HG03520 (cell line): Measurements from ENCODE around the gene AGMO.

Source experiments
- ATAC-seq: cut with Tn5 transposase; IDR thresholded peaks from one replicate; pipeline ENCODE4 v1.9.1; 2021; ENCODE audit warnings: mild to moderate bottlenecking, moderate library complexity; ENCODE audit not compliant: unreplicated experiment

The AGMO gene

DNA sequence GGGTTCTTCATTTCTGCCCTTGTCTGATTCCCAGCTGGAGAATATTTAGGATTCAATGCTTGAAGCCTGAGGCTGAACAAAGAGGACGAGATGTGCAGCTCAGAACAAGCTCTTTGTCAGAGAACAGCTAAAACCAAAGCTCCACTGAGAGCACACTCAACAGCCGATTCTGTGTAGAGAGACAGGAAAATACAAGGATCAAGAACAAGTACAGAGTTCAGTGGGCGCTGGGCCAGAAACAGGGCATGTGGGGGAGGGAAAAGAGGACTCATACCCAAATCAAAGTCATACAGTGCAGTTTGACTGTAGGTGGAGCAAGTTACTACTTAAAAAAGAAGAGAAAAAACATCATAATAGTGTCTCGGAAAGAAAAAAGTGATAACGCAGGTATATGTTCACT is at the start of gene AGMO:
AGMO (minus strand) TSS at position 181 of the 400 bp plus-strand sequence.
- no peak for ATAC-seq

DNA sequence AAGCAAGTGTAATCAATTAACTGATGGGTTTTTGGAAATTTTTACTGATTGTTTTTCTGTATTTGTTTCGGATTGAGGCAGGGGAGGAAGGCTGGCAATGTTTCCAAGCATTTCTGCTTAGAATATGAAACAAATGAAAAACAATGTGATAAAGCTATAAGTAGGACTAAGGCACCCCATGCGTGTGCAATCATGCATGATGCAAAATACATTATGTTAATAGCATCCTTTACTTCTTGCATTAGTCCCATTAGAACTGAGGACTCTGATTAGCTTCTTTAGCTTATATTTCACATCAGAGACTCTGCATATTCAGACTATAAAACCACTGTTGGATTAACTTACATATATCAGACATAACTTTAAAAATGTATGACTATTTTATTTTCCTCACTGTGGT is 48.7 kb upstream of the AGMO start:
- no peak for ATAC-seq

DNA sequence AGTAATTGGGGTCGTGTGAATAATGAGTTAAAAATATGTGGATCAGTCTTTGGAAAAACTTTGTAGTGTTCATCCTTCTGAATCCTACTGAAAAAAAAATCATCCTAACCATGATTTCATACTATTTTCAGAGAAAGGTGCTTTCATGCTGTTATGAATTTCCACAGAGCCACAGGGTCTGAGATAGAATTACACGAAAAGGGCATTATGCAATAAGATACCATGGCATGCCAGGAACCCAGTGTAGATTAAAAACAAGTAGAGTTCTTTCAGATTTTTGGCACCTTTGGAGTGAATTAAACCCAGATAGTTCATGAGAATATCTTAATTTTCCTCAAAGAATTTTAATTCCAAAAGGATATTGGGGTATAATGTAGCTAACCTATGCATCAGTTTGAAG is 47.5 kb upstream of the AGMO start:
- ATAC-seq, result no peak

DNA sequence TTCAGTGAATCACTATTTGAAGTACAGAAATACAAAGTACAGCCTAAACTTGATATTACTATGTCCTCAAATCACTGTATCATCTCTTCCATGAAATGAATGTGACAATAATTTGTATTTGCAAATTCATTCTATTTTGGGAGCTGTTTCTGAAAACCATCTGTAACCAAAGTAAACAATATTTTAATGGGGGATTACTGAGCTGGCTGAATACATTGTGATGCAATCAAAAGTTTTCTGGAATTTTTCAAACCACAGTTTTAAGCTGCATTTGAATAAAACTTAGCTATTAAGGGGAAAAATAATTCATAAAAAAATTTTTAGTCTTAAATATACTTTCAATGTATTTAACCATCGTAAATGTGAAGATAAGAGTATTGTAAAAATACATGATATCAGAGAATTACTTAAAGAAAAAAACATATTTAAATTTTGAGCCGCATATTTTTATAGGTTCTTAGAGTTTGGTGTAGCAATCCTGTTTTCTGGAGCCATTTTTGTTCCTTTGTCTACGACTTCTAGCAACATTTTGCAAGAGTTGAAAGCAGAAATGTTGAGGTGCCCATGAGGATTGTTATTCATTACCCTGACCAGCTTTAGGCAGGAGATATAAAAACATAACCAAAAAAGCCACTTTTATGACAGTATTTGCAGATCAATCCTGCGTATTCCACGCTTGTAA is 45.9 kb upstream of the AGMO start:
- no peak for ATAC-seq

DNA sequence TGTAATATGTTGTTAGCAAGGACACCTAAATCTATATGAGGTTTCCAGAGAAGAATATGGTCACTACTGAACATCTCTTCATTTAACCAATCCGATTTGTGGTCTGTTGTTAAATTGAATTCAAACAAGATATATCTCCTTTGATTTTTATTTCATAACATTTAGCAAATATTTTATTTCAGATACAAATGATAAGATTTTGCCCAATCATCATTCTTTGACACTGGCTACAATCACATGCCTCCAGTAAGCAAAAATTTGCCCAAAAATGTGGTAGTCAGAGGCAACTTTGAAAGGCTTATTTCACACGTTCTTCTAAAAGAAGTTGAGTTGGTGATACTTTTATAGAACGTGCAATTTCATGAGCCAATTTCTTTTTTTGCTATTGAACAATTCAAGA is 44.7 kb upstream of the AGMO start:
- no peak for ATAC-seq

DNA sequence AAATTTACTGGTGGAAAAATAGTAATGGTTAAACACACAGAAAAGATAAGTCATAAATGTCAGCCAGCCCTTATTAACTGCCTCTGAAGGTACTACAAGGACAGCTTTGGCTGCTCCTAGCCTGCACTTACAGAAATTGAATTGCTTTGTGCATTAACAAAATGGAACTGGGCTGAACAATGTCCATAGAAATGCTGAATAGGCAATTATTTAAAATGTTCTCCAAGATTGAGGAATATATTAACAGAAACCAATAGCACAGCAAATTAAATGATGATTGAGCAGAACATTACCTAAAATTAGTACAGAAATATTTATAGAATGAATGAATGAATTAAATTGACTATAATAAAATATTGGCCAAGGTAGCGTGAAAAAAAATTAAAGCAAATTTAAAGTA is 42.4 kb upstream of the AGMO start:
- ATAC-seq, result no peak

DNA sequence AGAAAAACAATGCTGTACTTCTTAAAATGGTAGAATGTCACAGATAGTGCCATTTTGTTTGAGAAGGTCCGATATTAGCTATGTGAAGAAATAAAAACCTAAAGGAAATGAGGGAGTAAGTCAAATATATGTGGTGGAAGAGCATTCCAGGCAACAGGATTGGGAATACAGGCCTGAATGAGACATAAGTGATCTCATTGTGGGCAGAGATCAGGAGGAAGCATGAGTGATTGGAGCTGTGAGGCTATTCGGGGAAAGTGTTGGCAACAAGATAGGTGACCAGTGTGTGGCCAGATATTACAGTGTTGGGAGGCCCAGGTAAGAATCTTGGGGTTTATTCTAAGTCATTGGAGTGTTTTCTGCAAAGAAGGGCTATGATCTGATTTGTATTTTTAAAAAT is 41.3 kb upstream of the AGMO start:
- ATAC-seq, result no peak

DNA sequence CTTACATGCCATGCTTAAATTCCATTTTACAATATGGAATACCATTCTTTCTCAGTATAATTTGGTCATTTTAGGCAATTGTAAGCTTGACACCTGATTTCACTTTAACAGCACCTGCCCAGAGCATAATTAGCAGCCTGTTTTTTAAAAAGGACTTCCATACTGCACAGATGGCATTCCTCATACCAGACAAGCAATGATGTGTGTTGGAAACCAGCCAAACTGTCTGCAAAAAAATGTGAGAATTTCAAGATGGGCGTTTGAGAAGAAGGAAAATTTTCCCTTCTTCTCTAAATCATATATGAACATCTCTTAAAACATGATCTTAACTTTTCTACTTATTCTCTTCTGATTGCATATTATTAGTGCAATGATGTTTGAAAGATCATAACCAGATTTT is 40.4 kb upstream of the AGMO start:
- ATAC-seq, result no peak

DNA sequence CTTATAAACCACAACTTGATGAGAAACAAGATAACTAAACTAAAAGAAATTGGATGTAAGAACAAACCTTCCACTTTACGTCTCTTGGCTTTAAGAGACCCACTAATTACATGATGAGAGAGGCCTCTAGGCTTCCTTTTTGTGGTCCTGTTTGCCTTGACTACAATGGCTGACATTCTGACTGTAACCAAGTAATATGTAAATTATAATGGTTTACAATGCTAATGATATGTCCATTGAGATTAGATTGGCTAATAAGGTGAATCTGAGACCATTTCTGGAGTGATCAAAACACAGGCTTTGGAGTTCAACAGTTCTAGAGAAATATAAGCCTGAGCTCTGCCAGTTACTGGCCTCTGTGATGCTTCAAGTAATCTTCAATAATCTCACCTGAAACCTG is 39.4 kb upstream of the AGMO start:
- ATAC-seq, result no peak

DNA sequence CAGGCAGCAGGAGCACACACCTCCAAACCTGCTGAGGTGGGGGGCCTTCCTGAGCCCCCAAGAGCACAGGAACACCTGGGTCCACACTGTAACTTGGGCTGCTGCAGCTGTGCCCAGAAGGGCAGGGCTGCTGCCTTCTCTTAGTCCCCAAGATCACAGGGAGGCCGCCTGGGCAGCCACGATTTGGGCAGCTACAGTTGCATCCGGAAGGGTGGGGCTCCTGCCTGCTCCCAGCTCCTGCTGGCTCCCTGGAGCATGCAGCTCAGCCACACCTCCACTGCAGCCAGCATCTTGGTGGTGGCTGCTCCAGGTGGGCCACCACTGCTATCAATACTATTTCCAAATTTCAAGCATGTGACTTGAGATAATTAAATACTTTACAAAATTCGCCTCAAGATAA is 38.5 kb upstream of the AGMO start:
- no peak for ATAC-seq

DNA sequence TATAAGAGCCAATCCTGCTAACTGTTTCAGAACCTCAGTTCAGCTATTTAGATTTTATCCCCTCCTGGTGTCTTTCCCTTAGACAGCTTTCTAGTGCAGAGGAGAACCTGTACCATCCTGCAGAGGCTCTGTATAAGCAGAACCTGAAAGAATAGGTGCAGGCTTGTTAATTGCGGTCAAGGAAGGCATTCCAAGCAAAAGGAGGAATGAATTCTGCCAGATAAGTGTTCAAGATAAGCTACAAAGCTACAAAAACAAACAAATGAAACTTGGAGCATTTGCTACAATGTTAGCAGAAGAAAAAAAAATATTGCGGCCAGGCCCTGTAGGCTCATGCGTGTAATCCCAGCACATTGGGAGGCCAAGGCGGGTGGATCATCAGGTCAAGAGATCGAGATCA is 32.6 kb upstream of the AGMO start:
- ATAC-seq, result no peak

DNA sequence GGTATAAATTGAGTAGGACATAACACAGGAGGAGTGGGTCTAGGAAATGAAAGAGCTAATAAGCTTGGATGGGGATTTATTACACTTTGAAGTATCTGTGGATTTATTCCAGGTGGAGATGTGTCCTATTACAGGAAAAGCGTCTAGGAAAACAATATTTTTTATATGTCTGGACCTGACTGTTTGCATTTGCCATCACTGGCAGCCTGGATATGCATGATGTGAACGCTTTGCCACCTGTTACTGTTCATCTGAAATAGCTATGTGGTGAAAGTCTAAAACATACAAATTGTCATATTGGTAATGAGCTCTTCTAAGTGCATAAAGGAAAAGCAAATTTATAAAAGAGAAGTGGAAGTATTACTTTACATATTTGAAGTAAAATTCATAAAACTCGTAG is 31.6 kb upstream of the AGMO start:
- ATAC-seq, result no peak

DNA sequence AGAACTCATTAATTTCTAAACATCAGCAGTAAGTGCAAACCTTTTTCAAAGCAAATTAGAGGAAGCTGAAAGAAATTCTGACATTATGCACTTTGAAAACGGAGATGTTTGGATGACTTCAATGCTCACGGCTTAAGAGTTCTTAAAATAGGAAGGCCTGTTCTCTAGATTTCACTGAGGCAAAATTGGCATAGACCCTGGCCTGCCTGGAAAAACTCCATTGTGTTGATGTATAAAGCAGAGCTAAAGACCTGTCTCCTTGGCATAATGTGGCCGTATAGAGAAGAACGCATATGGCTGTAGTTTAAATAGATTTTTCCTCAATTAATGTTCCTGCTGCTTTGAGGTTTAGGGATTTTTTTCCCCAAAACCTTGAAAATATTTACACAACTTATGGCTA is 24.5 kb upstream of the AGMO start:
- ATAC-seq, result no peak

DNA sequence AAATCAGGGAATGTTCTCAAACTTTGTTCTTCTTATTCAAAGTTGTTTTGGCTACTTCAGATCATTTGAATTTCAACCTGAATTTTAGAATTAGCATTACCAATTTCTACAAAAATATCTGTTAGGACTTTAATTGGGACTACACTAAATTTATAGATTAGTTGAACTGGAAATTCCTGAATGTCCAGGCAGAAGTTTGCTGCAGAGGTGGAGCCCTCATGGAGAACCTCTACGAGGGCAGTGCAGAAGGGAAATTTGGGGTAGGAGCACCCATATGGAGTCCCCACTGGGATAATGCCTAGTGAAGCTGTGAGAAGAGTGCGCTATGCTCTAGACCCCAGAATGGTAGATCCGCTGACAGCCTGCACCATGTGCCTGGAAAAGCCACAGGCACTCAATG is 22.8 kb upstream of the AGMO start:
- no peak for ATAC-seq

DNA sequence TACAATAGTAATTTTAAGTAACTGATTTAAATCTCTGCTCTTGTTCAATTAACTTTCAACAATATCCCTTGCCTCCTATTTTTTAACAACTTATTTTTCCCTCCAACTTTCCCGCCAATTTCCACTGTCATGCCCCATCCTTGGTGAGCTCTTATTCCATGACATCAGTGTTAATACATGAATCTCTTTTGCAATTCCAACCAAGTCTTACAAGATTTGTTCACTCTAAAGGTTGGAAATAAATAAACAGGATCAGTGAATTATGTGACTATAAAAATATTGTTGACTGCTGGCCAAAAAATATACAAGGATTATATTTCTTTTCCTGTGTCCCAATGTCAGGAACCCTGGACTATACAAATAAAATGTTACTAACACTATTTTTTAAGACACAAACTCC is 21.0 kb upstream of the AGMO start:
- ATAC-seq, result no peak

DNA sequence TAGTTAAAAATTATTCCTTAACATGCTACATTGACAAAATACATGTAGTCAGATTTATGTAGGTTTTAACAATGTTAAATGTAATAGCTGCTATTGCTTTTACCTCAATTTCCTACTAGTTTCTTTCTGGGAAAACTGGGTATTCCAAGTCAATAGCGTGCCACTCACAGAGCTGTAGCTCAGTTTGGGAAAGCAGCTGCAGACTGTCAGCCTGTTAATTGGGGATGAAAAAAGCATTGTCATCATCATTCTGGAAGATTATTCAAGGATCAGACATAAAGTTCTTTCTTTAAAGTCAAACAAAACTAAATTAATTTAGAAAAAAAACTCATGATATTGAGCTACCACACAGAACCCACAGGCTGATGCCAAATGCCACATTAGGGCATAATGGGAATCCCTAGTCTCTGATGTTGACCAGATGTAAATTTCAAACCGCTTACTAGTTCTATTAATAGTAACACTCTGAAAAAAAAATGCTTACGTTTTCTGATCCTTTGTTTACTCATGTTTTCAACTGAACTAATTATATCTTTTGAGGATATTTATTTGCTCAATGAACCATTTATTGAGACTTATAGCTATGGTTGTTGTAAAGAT is 19.6 kb upstream of the AGMO start:
- ATAC-seq, result no peak

DNA sequence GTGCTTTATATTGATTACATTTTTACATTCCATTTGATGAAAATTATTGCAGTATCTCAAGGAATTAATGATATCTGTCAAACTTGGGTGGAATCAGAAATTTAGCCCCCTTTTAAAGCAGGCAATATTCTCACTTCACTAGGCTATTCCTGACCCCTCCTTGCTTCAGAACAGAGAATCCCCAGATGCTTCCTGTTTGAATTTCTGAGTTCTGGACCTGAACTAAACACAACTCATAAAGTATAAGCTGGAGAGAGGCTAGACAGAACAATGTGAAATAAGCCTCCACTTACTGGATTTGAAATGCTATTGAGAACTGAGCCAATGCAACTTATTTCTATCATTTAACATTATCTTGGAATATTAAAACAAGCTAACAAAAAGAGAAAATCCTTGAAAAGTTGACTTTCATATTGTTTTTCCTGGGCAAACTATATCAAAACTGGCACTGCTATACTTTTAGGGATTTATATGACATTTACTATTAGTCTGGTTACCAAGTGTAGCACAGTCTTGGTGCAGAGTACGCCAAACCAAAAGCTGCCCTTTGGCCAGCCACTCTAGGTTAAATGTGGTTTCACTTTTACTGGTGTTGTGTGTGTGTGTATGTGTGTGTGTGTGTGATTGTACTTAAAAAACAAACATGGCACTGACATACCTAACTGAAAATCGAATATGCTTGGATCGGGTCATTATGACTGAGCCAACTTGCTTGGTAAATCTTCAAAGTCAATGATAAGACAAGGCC is 19.0 kb upstream of the AGMO start:
- ATAC-seq, result no peak

DNA sequence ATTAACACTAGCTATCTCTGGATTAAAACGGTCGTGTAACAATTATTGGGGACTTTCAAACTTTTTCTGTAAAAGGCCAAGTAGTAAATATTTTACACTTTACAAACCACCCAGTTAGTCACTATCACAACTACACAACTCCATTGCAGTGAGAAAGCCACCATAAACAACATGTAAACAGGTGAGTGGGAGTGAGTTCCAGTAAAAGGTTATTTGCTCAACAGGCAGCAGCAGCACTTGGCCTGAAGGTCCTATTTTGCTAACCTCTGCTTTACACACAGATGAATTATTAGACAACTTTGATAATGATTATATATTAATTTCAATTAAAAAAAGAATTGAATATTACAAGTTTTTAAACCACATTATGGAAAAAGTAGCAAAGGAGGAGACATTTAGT is 15.8 kb upstream of the AGMO start:
- no peak for ATAC-seq

DNA sequence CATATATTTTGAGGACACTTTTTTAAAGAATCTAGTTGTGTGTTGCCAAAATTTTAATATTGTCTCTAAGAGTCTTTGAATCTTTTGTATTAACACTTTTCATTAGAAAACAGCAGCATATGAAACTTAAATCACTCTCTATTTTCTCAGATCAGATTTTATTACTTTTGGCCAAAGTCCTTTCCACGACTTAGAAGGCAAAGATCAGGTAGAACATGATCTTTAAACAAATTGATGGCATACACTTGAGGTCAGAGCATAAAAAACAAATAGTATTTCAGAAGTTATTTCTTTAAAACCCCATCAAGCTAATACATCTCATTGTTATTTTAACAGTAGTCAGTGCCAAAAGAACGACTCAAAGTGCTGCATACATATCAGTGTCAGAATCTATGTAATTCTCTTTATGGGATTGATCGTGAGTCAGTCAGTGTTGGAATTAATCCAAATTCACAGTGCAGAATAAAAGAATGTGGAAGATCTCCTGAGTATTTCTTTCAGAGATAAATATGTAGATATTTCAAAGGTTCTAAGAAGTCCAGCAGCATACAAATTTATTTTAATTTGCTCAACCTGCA is 9.6 kb upstream of the AGMO start:
- no peak for ATAC-seq

DNA sequence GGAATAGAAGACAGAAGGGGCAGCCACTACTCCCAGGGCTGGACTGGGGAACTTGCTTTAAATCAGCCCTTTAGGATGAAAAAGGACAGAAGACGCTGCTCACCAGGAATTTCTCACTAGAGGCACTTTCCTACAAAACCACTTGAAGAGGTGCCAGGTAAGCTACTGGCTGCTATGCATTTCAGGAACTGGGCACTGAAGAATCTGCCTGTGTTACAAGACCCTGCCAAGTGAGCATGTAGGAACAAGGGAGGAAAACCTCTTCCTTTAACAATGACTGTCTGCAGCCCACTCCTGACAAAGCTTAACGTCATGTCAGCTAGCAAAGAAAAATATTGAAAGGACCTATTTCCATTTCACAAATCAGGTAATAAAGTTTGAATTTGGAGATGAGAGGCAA is 5.8 kb upstream of the AGMO start:
- ATAC-seq, result no peak

DNA sequence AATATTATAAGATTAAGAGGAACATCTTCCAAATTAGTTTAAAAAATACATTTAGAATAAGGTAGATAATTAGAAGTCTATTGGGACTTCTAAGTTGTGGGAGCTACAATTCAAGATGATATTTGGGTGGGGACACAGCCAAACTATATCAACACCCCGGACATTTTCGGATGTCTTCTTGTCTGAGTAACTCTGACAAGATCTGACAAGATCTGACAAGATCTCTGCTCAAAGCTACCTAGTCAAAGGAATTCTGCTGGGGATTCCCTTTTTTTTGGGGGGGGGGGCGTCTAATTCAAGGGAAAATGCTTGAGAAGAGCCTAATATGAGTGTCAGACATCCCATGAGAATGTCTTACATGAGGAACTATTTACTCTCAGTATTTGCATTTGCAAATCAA is 5.2 kb upstream of the AGMO start:
- ATAC-seq, result no peak

DNA sequence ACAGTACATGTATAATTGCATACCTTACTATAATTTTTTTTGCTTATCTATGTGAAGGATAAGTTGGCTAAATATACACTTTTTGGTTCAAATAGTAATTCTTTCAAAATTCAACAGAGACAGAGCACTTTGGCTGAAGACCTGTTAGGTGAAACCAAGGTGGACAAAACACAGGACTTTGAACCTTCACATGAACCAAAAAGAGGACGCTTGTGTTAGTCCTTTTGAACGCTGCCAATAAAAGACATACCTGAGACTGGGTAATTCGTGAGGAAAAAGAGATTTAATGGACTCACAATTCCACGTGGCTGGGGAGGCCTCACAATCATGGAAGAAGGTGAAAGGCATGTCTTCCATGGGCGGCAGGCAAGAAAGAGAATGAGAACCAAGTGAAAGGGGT is 4.7 kb upstream of the AGMO start:
- ATAC-seq, result no peak
